ENCODE measurements around the gene USP48. TPM values are rescaled to one million over a fixed set of nuclear protein-coding genes. Genes with fewer than 3 reads are reported as not detected.

Gene USP48
- total and polyA plus RNA-seq, 2 of the 8 experiments (the other 6 are each of a cell fraction or from before 2014, with no cell fraction given) = 12.8 to 83.5 TPM

GRCh38 chr1:21828075-21828474 is 45.1 kb upstream of the USP48 start:
- TF ChIP-seq JUND (IDR thresholded peaks at IDR 0.05; ENCODE audit: low read length) (no peak), TAF7 (optimal IDR thresholded peaks at IDR 0.05; ENCODE audit: borderline replicate concordance, low read depth, low read length) (no peak), FOSL1 (IDR thresholded peaks at IDR 0.05; ENCODE audit: insufficient read depth, low read depth, low read length) (no peak), ZNF274 (IDR thresholded peaks at IDR 0.05; ENCODE audit: borderline replicate concordance, extremely low read depth, low read length) (no peak), EGR1 (IDR thresholded peaks at IDR 0.05; ENCODE audit: borderline replicate concordance, low read depth, low read length) (no peak), JUN (IDR thresholded peaks at IDR 0.05; ENCODE audit: low read depth, low read length) (no peak), YY1 (IDR thresholded peaks at IDR 0.05; ENCODE audit: low read depth, low read length) (no peak), SP2 (IDR thresholded peaks at IDR 0.05; ENCODE audit: low read length) (no peak), RBBP5 (IDR thresholded peaks at IDR 0.05; ENCODE audit: borderline replicate concordance, low read depth, low read length) (no peak), MAFK (IDR thresholded peaks at IDR 0.05; ENCODE audit: low read depth, low read length) (no peak)
- CTCF ChIA-PET (ENCODE audit: partially characterized antibody) = interaction anchor here (0.6 kb wide), 1 partner anchor 28 kb away, joined by 3 read pairs; no protein-coding TSS in a partner anchor

More at GRCh38 chr1:21828075-21828474, 45.1 kb upstream of the USP48 start:
- DNase-seq (ENCODE audit: low read depth in 1 of 2, low spot score in 2 of 2) (no peak), FAIRE-seq (no peak)
- Histone ChIP-seq H3K79me2 (ENCODE audit: control insufficient read depth in 1 of 2, insufficient read depth in 2 of 2, low read length in 2 of 2) (no peaks in the 10 kb centered on the region), H4K5ac (ENCODE audit: insufficient read length, low read depth, low read length) (no peak overlapping the region), H3K14ac (ENCODE audit: insufficient read length) (no peak overlapping the region), H3K4ac (replicated peaks; ENCODE audit: insufficient read length, low read depth, low read length) (no peak overlapping the region), H3K27ac (ENCODE audit: low read depth, low read length) (no peak overlapping the region), H4K91ac (replicated peaks; ENCODE audit: insufficient read length, low read length) (no peak overlapping the region), H3K4me3 (ENCODE audit: extremely low read depth in 1 of 4, insufficient read depth in 2 of 4, low read depth in 3 of 4, low read length in 4 of 4) (no peak overlapping the region), H3K36me3 (ENCODE audit: control insufficient read depth in 2 of 4, insufficient read depth in 4 of 4, low read length in 3 of 4) (peaks cover 11 to 60% (median 43%) of the 10 kb centered on the region in 4 experiments; a peak in 7 of 8 replicates), H2AK5ac (ENCODE audit: low read depth, low read length) (no peak overlapping the region), H2BK20ac (ENCODE audit: low read length) (no peak overlapping the region), H3K4me1 (replicated peaks in 1 of 4; ENCODE audit: control insufficient read depth in 3 of 4, insufficient read depth in 4 of 4, low read length in 3 of 4) (no peaks in the 10 kb centered on the region), H4K8ac (ENCODE audit: extremely low read depth, insufficient read depth, low read length) (no peak overlapping the region), H2BK5ac (ENCODE audit: low read depth, low read length) (no peak overlapping the region), H3K79me1 (ENCODE audit: low read depth, low read length) (no peaks in the 10 kb centered on the region), H3K23me2 (ENCODE audit: low read depth, low read length) (no peaks in the 10 kb centered on the region), H3K23ac (ENCODE audit: insufficient read length) (no peak overlapping the region), H3K9me3 (ENCODE audit: insufficient read depth in 2 of 2, low read depth in 1 of 2, low read length in 1 of 2) (no peaks in the 10 kb centered on the region), H2BK120ac (replicated peaks; ENCODE audit: low read depth, low read length) (no peak overlapping the region), H3K27me3 (replicated peaks in 1 of 4; ENCODE audit: control insufficient read depth in 3 of 4, extremely low read depth in 1 of 4, insufficient read depth in 3 of 4, low read length in 3 of 4) (no peaks in the 10 kb centered on the region), H3K9ac (replicated peaks in 1 of 4; ENCODE audit: extremely low read depth in 1 of 4, low read depth in 3 of 4, low read length in 3 of 4) (no peak overlapping the region), H2AFZ (ENCODE audit: low read length) (no peak overlapping the region), H2BK12ac (ENCODE audit: low read depth, low read length) (no peak overlapping the region), H3K56ac (replicated peaks; ENCODE audit: insufficient read length, low read depth, low read length) (no peak overlapping the region), H3K4me2 (ENCODE audit: insufficient read depth in 1 of 2, low read depth in 2 of 2, low read length in 2 of 2) (no peak overlapping the region), H3K18ac (ENCODE audit: extremely low read depth, low read length) (no peak overlapping the region), H4K20me1 (replicated peaks in 1 of 2; ENCODE audit: control insufficient read depth in 1 of 2, insufficient read depth in 2 of 2, low read length in 2 of 2) (peaks cover 0 to 5% of the 10 kb centered on the region in 2 experiments), H2BK15ac (ENCODE audit: low read length) (no peak overlapping the region)
- POLR2A ChIA-PET (ENCODE audit: partially characterized antibody) = interaction anchor here (1.6 kb wide), 1 partner anchor 9 kb away, joined by 4 read pairs; no protein-coding TSS in a partner anchor
- WGBS, 2 experiments (ENCODE audit: extremely low coverage in 1 of 2, insufficient coverage in 1 of 2, insufficient read length in 1 of 2, insufficient replicate concordance in 2 of 2, low coverage in 1 of 2, low lambda C conversion rate in 2 of 2, missing lambda C conversion rate in 1 of 2) = 89% methylated on average over 11 of the region's 13 CpGs; no CpG with 5 or more reads in 1 of the 2 experiments
